HepG2 (cell line): Measurements from ENCODE around the gene RARA. TPM values are rescaled to one million over a fixed set of nuclear protein-coding genes. Genes with fewer than 3 reads are reported as not detected.
A peak's percentile ranks its signal among the peaks of the same experiment; 100 is the strongest.

Source experiments
- DMAP1 ChIP-seq: IDR thresholded peaks from 2 replicates; pipeline ENCODE4 v1.6.1; 2016
- GLI4 ChIP-seq: sonication (generic); formaldehyde crosslinking; IDR thresholded peaks from 2 replicates; pipeline ENCODE4 v1.5.1; 2020; ENCODE audit warnings: missing genetic modification reagents, mild to moderate bottlenecking, moderate library complexity, borderline replicate concordance
- KDM5B ChIP-seq: sonication (generic); formaldehyde crosslinking; IDR thresholded peaks from 2 replicates; pipeline ENCODE4 v1.4.0; 2020; ENCODE audit warnings: missing genetic modification reagents, mild to moderate bottlenecking, borderline replicate concordance
- KLF11 ChIP-seq: IDR thresholded peaks from 2 replicates; pipeline ENCODE4 v1.6.1; 2016; ENCODE audit warnings: missing compliant biosample characterization
- KMT2B ChIP-seq: IDR thresholded peaks from 2 replicates; pipeline ENCODE4 v1.6.1; 2016; ENCODE audit warnings: missing genetic modification reagents, missing compliant biosample characterization
- RARG ChIP-seq: sonication (generic); formaldehyde crosslinking; IDR thresholded peaks from 2 replicates; pipeline ENCODE4 v1.4.0; 2020; ENCODE audit warnings: low read depth, mild to moderate bottlenecking, missing genetic modification reagents
- RCOR2 ChIP-seq: IDR thresholded peaks from 2 replicates; pipeline ENCODE4 v1.6.1; 2016; ENCODE audit warnings: missing biosample characterization, missing genetic modification reagents
- TEAD3 ChIP-seq: optimal IDR thresholded peaks from 2 replicates; pipeline ENCODE3; 2016; ENCODE audit warnings: borderline replicate concordance
- YEATS2 ChIP-seq: sonication (generic); formaldehyde crosslinking; IDR thresholded peaks from 2 replicates; pipeline ENCODE4 v1.4.0; 2020; ENCODE audit warnings: missing genetic modification reagents, borderline replicate concordance
- ZEB1 ChIP-seq: IDR thresholded peaks from 2 replicates; pipeline ENCODE4 v1.6.1; 2012; ENCODE audit warnings: mild to moderate bottlenecking, low read depth, inconsistent platforms; ENCODE audit not compliant: insufficient replicate concordance
- ZNF431 ChIP-seq: sonication (generic); formaldehyde crosslinking; IDR thresholded peaks from 2 replicates; pipeline ENCODE4 v1.9.0; 2022; ENCODE audit warnings: missing genetic modification reagents, low read depth, mild to moderate bottlenecking, borderline replicate concordance
- ZNF451 ChIP-seq: sonication (generic); formaldehyde crosslinking; IDR thresholded peaks from 2 replicates; pipeline ENCODE4 v1.5.0; 2020; ENCODE audit warnings: mild to moderate bottlenecking, missing genetic modification reagents
- ZNF558 ChIP-seq: sonication (generic); formaldehyde crosslinking; IDR thresholded peaks from 2 replicates; pipeline ENCODE4 v1.9.0; 2022; ENCODE audit warnings: mild to moderate bottlenecking, missing genetic modification reagents, borderline replicate concordance
- ZNF567 ChIP-seq: sonication (generic); formaldehyde crosslinking; IDR thresholded peaks from 2 replicates; pipeline ENCODE4 v1.8.1; 2023; ENCODE audit warnings: mild to moderate bottlenecking, missing genetic modification reagents, borderline replicate concordance
- ZNF615 ChIP-seq: sonication (generic); formaldehyde crosslinking; IDR thresholded peaks from 2 replicates; pipeline ENCODE4 v1.5.0; 2020; ENCODE audit warnings: mild to moderate bottlenecking, missing genetic modification reagents, borderline replicate concordance
- polyA plus RNA-seq, 8 experiments: library from polyadenylated mRNA; depleted of rRNA in 3 of 8; stranded (reverse) in 7 of 8; unstranded in 1 of 8; fragments of >200 nt; fragmentation: Illumina TruSeq in 4 of 8; extraction: Trizol in 4 of 8; gene quantifications; 2 replicates each; pipeline versions ENCODE4 v1.2.1 to v1.2.3, GENCODE V29; 2011 to 2016; ENCODE audit warnings: low read depth in 4 of 8, missing spikeins in 1 of 8, mixed read lengths in 1 of 8; ENCODE audit not compliant: insufficient read depth in 1 of 8
- total RNA-seq, 5 experiments: library from RNA; depleted of rRNA; stranded (reverse); fragments of >200 nt; fragmentation: Illumina TruSeq; extraction: Trizol; gene quantifications; 2 replicates each; pipeline ENCODE4 v1.2.3, GENCODE V29; 2016; ENCODE audit warnings: low read depth in 1 of 5
- TF ChIP-seq, protein P1 (sequence below): sonication (generic); formaldehyde crosslinking; IDR thresholded peaks from 2 replicates; pipeline ENCODE4 v1.4.0; 2020; ENCODE audit warnings: missing genetic modification reagents
- TF ChIP-seq, protein P2 (sequence below): sonication (generic); formaldehyde crosslinking; IDR thresholded peaks from 2 replicates; pipeline ENCODE4 v1.4.0; 2020; ENCODE audit warnings: missing genetic modification reagents
- TF ChIP-seq, protein P3 (sequence below): sonication (generic); formaldehyde crosslinking; IDR thresholded peaks from 2 replicates; pipeline ENCODE4 v1.8.1; 2022; ENCODE audit warnings: mild to moderate bottlenecking, missing genetic modification reagents
- TF ChIP-seq, protein P4 (sequence below): sonication (generic); formaldehyde crosslinking; IDR thresholded peaks from 2 replicates; pipeline ENCODE4 v1.4.0; 2020; ENCODE audit warnings: missing genetic modification reagents

The RARA gene
- total and polyA plus RNA-seq, 2 of the 13 experiments (the other 11 are each of a cell fraction or from before 2014, with no cell fraction given), result 6.4 to 8.6 TPM

DNA sequence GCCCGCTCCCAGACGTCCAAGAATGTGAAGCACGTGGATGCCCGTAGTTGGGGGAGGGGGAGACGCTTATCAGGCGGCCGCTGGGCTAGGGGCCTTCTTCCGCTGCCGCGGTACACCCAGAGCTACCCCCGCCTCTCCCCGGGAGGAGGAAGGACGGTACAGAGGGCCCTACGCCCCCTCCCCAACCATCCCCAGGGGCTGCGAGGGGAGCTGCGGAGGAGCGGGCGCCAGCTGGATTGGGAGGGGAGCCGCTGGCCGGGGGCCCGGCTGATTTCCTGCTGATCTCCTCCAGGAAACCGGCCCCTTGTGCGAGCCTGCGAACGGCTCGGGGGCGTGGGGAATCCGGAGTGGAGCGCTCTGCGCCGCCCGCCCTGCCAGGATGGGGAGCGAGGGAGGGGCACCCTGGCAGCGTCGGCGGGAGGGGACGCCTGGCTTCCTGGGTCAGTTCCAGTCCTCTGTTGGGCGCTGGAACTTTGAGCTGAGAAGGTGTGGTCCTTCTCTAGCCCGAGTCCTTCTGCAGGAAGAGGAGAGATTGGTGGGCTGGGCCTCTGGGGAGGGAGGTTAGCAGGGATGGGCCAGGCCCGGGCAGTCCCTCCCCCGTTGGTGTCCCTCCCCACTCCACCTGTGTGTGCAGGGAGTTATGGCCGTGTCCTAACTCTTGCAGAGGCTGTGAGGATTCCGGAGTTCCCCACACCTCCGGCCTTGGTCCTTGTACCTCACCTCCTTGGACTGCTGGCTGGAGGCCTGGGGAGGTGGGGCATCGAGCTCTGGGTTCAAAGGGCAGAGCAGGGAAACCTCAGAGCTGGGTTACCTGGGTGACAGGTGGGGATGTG is 36.4 kb downstream of the RARA start (continued):
- TF ChIP-seq, protein P1, sequence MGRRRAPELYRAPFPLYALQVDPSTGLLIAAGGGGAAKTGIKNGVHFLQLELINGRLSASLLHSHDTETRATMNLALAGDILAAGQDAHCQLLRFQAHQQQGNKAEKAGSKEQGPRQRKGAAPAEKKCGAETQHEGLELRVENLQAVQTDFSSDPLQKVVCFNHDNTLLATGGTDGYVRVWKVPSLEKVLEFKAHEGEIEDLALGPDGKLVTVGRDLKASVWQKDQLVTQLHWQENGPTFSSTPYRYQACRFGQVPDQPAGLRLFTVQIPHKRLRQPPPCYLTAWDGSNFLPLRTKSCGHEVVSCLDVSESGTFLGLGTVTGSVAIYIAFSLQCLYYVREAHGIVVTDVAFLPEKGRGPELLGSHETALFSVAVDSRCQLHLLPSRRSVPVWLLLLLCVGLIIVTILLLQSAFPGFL (CRISPR knock-in tag), result no peak
- TF ChIP-seq ZNF615 (CRISPR knock-in tag) (no peak), YEATS2 (CRISPR knock-in tag) (no peak), ZNF558 (CRISPR knock-in tag) (0 out of 2 replicates have a peak, but pooled peaks have one; percentile 77), ZEB1 (peak; percentile 99), ZNF451 (peak; percentile 58; the same call in 1 of the 2 replicates), KMT2B (CRISPR knock-in tag) (peak; percentile 70; the same call in 1 of the 2 replicates), KDM5B (CRISPR knock-in tag) (peak; percentile 82), RCOR2 (peak; percentile 10; the same call in 1 of the 2 replicates), RARG (0 out of 2 replicates have a peak, but pooled peaks have one; percentile 52), GLI4 (CRISPR knock-in tag) (0 out of 2 replicates have a peak, but pooled peaks have one; percentile 80), TEAD3 (peak; percentile 93), DMAP1 (peak; percentile 29; the same call in 1 of the 2 replicates), ZNF567 (CRISPR knock-in tag) (0 out of 2 replicates have a peak, but pooled peaks have one; percentile 43), KLF11 (CRISPR knock-in tag) (0 out of 2 replicates have a peak, but pooled peaks have one; percentile 34), ZNF431 (CRISPR knock-in tag) (peak; percentile 52; the same call in 1 of the 2 replicates)
- TF ChIP-seq, protein P2, sequence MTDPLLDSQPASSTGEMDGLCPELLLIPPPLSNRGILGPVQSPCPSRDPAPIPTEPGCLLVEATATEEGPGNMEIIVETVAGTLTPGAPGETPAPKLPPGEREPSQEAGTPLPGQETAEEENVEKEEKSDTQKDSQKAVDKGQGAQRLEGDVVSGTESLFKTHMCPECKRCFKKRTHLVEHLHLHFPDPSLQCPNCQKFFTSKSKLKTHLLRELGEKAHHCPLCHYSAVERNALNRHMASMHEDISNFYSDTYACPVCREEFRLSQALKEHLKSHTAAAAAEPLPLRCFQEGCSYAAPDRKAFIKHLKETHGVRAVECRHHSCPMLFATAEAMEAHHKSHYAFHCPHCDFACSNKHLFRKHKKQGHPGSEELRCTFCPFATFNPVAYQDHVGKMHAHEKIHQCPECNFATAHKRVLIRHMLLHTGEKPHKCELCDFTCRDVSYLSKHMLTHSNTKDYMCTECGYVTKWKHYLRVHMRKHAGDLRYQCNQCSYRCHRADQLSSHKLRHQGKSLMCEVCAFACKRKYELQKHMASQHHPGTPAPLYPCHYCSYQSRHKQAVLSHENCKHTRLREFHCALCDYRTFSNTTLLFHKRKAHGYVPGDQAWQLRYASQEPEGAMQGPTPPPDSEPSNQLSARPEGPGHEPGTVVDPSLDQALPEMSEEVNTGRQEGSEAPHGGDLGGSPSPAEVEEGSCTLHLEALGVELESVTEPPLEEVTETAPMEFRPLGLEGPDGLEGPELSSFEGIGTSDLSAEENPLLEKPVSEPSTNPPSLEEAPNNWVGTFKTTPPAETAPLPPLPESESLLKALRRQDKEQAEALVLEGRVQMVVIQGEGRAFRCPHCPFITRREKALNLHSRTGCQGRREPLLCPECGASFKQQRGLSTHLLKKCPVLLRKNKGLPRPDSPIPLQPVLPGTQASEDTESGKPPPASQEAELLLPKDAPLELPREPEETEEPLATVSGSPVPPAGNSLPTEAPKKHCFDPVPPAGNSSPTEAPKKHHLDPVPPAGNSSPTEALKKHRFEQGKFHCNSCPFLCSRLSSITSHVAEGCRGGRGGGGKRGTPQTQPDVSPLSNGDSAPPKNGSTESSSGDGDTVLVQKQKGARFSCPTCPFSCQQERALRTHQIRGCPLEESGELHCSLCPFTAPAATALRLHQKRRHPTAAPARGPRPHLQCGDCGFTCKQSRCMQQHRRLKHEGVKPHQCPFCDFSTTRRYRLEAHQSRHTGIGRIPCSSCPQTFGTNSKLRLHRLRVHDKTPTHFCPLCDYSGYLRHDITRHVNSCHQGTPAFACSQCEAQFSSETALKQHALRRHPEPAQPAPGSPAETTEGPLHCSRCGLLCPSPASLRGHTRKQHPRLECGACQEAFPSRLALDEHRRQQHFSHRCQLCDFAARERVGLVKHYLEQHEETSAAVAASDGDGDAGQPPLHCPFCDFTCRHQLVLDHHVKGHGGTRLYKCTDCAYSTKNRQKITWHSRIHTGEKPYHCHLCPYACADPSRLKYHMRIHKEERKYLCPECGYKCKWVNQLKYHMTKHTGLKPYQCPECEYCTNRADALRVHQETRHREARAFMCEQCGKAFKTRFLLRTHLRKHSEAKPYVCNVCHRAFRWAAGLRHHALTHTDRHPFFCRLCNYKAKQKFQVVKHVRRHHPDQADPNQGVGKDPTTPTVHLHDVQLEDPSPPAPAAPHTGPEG (CRISPR knock-in tag), result peak; percentile 65; the same call in 1 of the 2 replicates
- TF ChIP-seq, protein P3, sequence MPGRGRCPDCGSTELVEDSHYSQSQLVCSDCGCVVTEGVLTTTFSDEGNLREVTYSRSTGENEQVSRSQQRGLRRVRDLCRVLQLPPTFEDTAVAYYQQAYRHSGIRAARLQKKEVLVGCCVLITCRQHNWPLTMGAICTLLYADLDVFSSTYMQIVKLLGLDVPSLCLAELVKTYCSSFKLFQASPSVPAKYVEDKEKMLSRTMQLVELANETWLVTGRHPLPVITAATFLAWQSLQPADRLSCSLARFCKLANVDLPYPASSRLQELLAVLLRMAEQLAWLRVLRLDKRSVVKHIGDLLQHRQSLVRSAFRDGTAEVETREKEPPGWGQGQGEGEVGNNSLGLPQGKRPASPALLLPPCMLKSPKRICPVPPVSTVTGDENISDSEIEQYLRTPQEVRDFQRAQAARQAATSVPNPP (CRISPR knock-in tag), result 0 out of 2 replicates have a peak, but pooled peaks have one; percentile 34
- TF ChIP-seq, protein P4, sequence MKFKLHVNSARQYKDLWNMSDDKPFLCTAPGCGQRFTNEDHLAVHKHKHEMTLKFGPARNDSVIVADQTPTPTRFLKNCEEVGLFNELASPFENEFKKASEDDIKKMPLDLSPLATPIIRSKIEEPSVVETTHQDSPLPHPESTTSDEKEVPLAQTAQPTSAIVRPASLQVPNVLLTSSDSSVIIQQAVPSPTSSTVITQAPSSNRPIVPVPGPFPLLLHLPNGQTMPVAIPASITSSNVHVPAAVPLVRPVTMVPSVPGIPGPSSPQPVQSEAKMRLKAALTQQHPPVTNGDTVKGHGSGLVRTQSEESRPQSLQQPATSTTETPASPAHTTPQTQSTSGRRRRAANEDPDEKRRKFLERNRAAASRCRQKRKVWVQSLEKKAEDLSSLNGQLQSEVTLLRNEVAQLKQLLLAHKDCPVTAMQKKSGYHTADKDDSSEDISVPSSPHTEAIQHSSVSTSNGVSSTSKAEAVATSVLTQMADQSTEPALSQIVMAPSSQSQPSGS (CRISPR knock-in tag), result no peak
